ENCODE data around the gene MBIP. TPM values are rescaled to one million over a fixed set of nuclear protein-coding genes. Genes with fewer than 3 reads are reported as not detected.

MBIP gene
- total and polyA plus RNA-seq, 2 experiments from 2014 or later: 24.4 to 49.7 TPM

- TF ChIP-seq ZNF462 (CRISPR knock-in tag; IDR thresholded peaks at IDR 0.05): no peak
- no peak for TF ChIP-seq ETS1 (IDR thresholded peaks at IDR 0.05)
- TF ChIP-seq POLR2AphosphoS5 (IDR thresholded peaks at IDR 0.05; ENCODE audit: low read depth): no peak
- TF ChIP-seq CTCF (conservative IDR thresholded peaks at IDR 0.05; ENCODE audit: low read depth in 2 of 2): no peak
These were observed 7.2 kb downstream of the MBIP start (continued) for GRCh38 chr14:36313206-36313605.

- ATAC-seq (no peak), DNase-seq (ENCODE audit: low spot score) (no peak)
- H3K4me1 ChIP-seq (ENCODE audit: insufficient read depth): no peaks in the 10 kb centered on the region
- no peaks in the 10 kb centered on the region for H3F3A ChIP-seq (replicated peaks; ENCODE audit: low read depth)
- H3K27me3 ChIP-seq (ENCODE audit: insufficient read depth): no peaks in the 10 kb centered on the region
- H4K20me1 ChIP-seq (replicated peaks; ENCODE audit: insufficient read depth): no peaks in the 10 kb centered on the region
- peaks cover 51% of the 10 kb centered on the region for H3K36me3 Mint-ChIP-seq (ENCODE audit: low read depth)
- H3K27ac ChIP-seq (ENCODE audit: low read depth): no peak overlapping the region
- H3K4me2 ChIP-seq: no peak overlapping the region
- no peaks in the 10 kb centered on the region for H3K9me3 Mint-ChIP-seq
- no peak overlapping the region for H3K4me3 ChIP-seq
- no peaks in the 10 kb centered on the region for H3K4me1 Mint-ChIP-seq
- peaks cover 22% of the 10 kb centered on the region for H3K36me3 ChIP-seq (ENCODE audit: insufficient read depth)
- H3K27me3 Mint-ChIP-seq (ENCODE audit: insufficient read depth, low read depth, poor library complexity): peaks cover 1% of the 10 kb centered on the region
- H3K79me2 ChIP-seq (replicated peaks; ENCODE audit: insufficient read depth): no peaks in the 10 kb centered on the region
- no peaks in the 10 kb centered on the region for H3K9me2 ChIP-seq (ENCODE audit: insufficient read depth)
- no peak overlapping the region for H3K4me3 Mint-ChIP-seq
- H3K27ac Mint-ChIP-seq: no peak overlapping the region
- H2AFZ ChIP-seq: no peak overlapping the region
- TF ChIP-seq POLR2AphosphoS5 (IDR thresholded peaks at IDR 0.05; ENCODE audit: low read depth) (no peak), REST (IDR thresholded peaks at IDR 0.05; ENCODE audit: unreplicated experiment) (no peak), CTCF (conservative IDR thresholded peaks at IDR 0.05; ENCODE audit: low read depth in 2 of 2) (no peak), ZNF114 (CRISPR knock-in tag; IDR thresholded peaks at IDR 0.05) (no peak), ZNF331 (CRISPR knock-in tag; IDR thresholded peaks at IDR 0.05; ENCODE audit: low read depth) (no peak), ETS1 (IDR thresholded peaks at IDR 0.05) (no peak), STAT1 (IDR thresholded peaks at IDR 0.05; ENCODE audit: unreplicated experiment) (no peak)
These were observed 13.6 kb downstream of the MBIP start for GRCh38 chr14:36306836-36307235.
